MCF 10A (cell line): ENCODE results near the gene CBFA2T3. TPM values are rescaled to one million over a fixed set of nuclear protein-coding genes. Genes with fewer than 3 reads are reported as not detected.

Source experiments
- BruUV-seq: library from RNA; stranded (reverse); fragments of 400-500 nt; replicated peaks from 2 replicates; lab custom pipeline; 2021; lab: Mats Ljungman, UMichigan
- CTCF ChIA-PET: fragments of 300-600 bp; sonication (Branson Sonifier 250); formaldehyde crosslinking; extraction: SDS; loops from one replicate; lab custom pipeline; 2021; ENCODE audit warnings: antibody characterized with exemption, inconsistent platforms; lab: Yijun Ruan, JAX
- POLR2A ChIA-PET: fragments of 300-600, 350-650 bp; sonication (Branson Sonifier 250); formaldehyde crosslinking; extraction: SDS; loops from one replicate; lab custom pipeline; 2020; ENCODE audit warnings: antibody characterized with exemption, inconsistent platforms; lab: Yijun Ruan, JAX
- DNase-seq: peaks from one replicate; pipeline ENCODE4 v3.0.0-alpha.2; 2018; ENCODE audit not compliant: unreplicated experiment
- H3K27ac Mint-ChIP-seq: one replicate; pipeline ENCODE4 v1.8.0; 2022; ENCODE audit warnings: mild to moderate bottlenecking, low read depth, mixed read lengths; ENCODE audit not compliant: unreplicated experiment
- H3K27me3 Mint-ChIP-seq: one replicate; pipeline ENCODE4 v1.8.0; 2022; ENCODE audit warnings: mixed read lengths; ENCODE audit not compliant: insufficient read depth, unreplicated experiment
- H3K36me3 Mint-ChIP-seq: one replicate; pipeline ENCODE4 v1.8.0; 2022; ENCODE audit warnings: mild to moderate bottlenecking, moderate library complexity, mixed read lengths; ENCODE audit not compliant: insufficient read depth, unreplicated experiment
- H3K4me1 Mint-ChIP-seq: one replicate; pipeline ENCODE4 v1.8.0; 2022; ENCODE audit warnings: mixed read lengths; ENCODE audit not compliant: insufficient read depth, unreplicated experiment
- H3K4me3 Mint-ChIP-seq: one replicate; pipeline ENCODE4 v1.8.0; 2022; ENCODE audit warnings: mild to moderate bottlenecking, moderate library complexity, mixed read lengths; ENCODE audit not compliant: unreplicated experiment
- H3K9me3 Mint-ChIP-seq: one replicate; pipeline ENCODE4 v1.8.0; 2022; ENCODE audit warnings: mixed read lengths; ENCODE audit not compliant: unreplicated experiment
- CTCF ChIP-seq: fragments of 200-600 bp; IDR thresholded peaks from one replicate; pipeline ENCODE4 v1.8.0; 2022; ENCODE audit warnings: antibody characterized with exemption, mild to moderate bottlenecking; ENCODE audit not compliant: unreplicated experiment
- intact Hi-C: fragments of 100-400 bp; cut with micrococcal nuclease; formaldehyde crosslinking; loops from 2 replicates; pipeline ENCODE4 v1.14.1; 2022
- total RNA-seq: library from RNA; stranded (reverse); gene quantifications from 2 replicates; pipeline ENCODE4 v1.2.3, GENCODE V29; 2022

CBFA2T3 gene
- total RNA-seq, 1 experiment from 2014 or later: not detected

GRCh38 chr16:88993946-88994600, 17.1 kb upstream of the CBFA2T3 start:
- H3K9me3 Mint-ChIP-seq: peaks cover 11% of the 10 kb centered on the region
- DNase-seq: no peak
- ChIA-PET CTCF (no interaction called here), POLR2A (no interaction called here)
- no peaks in the 10 kb centered on the region for H3K4me1 Mint-ChIP-seq
- no peak for TF ChIP-seq CTCF
- intact Hi-C loops: no loop called here
- BruUV-seq: no TSS peak
- no peak overlapping the region for H3K4me3 Mint-ChIP-seq
- no peaks in the 10 kb centered on the region for H3K36me3 Mint-ChIP-seq
- H3K27me3 Mint-ChIP-seq: peaks cover 15% of the 10 kb centered on the region
- no peak overlapping the region for H3K27ac Mint-ChIP-seq

- peaks cover 18% of the 10 kb centered on the region for H3K27me3 Mint-ChIP-seq
- no TSS peak for BruUV-seq
- CTCF ChIA-PET: no interaction called here
- H3K36me3 Mint-ChIP-seq: no peaks in the 10 kb centered on the region
- H3K4me1 Mint-ChIP-seq: no peaks in the 10 kb centered on the region
- peaks cover 7% of the 10 kb centered on the region for H3K9me3 Mint-ChIP-seq
- H3K27ac Mint-ChIP-seq: no peak overlapping the region
- POLR2A ChIA-PET: no interaction called here
- no peak overlapping the region for H3K4me3 Mint-ChIP-seq
- no peak for DNase-seq
- no peak for TF ChIP-seq CTCF
- intact Hi-C loops: no loop called here
These were observed 16.3 kb upstream of the CBFA2T3 start for GRCh38 chr16:88993166-88993761.

- ChIA-PET CTCF (no interaction called here), POLR2A (no interaction called here)
- no peak overlapping the region for H3K27ac Mint-ChIP-seq
- no peak overlapping the region for H3K4me3 Mint-ChIP-seq
- H3K27me3 Mint-ChIP-seq: peaks cover 25% of the 10 kb centered on the region
- no peak for DNase-seq
- H3K36me3 Mint-ChIP-seq: no peaks in the 10 kb centered on the region
- intact Hi-C loops: no loop called here
- H3K9me3 Mint-ChIP-seq: peaks cover 4% of the 10 kb centered on the region
- BruUV-seq: no TSS peak
- TF ChIP-seq CTCF: no peak
- H3K4me1 Mint-ChIP-seq: peaks cover 5% of the 10 kb centered on the region
These were observed 15.6 kb upstream of the CBFA2T3 start for GRCh38 chr16:88992351-88993165.

- no TSS peak for BruUV-seq
- DNase-seq: no peak
- no peak overlapping the region for H3K4me3 Mint-ChIP-seq
- TF ChIP-seq CTCF: no peak
- POLR2A ChIA-PET: no interaction called here
- intact Hi-C loops: no loop called here
- H3K9me3 Mint-ChIP-seq: no peaks in the 10 kb centered on the region
- no peak overlapping the region for H3K27ac Mint-ChIP-seq
- peaks cover 5% of the 10 kb centered on the region for H3K4me1 Mint-ChIP-seq
- no peaks in the 10 kb centered on the region for H3K36me3 Mint-ChIP-seq
- H3K27me3 Mint-ChIP-seq: peaks cover 27% of the 10 kb centered on the region
- CTCF ChIA-PET: interaction anchor here (0.5 kb wide), 1 partner anchor 43 kb away, joined by 3 read pairs; no protein-coding TSS in a partner anchor
These were observed 14.9 kb upstream of the CBFA2T3 start for GRCh38 chr16:88991813-88992350.
